Activated T-cell treated with anti-CD3 and anti-CD28 coated beads, Interleukin-2, amount 50 U/mL, for 24 hours (primary cell): ENCODE data around the gene MRO.
"Not testable (repeated sequence)": the region's sequence is repeated elsewhere in the genome, so short reads cannot be mapped to it uniquely, and the experiment has no call there.

ENCODE experiments used
- DNase-seq: peaks from one replicate; pipeline ENCODE4 v3.0.0-alpha.2; 2020
- H3K27ac Mint-ChIP-seq: 2 replicates; pipeline ENCODE4 v1.8.0; 2020; ENCODE audit warnings: mild to moderate bottlenecking, mixed read lengths
- H3K27me3 Mint-ChIP-seq: 2 replicates; pipeline ENCODE4 v1.8.0; 2020; ENCODE audit warnings: mixed read lengths
- H3K36me3 Mint-ChIP-seq: 2 replicates; pipeline ENCODE4 v1.8.0; 2020; ENCODE audit warnings: low read depth, mixed read lengths
- H3K4me1 Mint-ChIP-seq: 2 replicates; pipeline ENCODE4 v1.8.0; 2020; ENCODE audit warnings: low read depth, mixed read lengths
- H3K4me3 Mint-ChIP-seq: 2 replicates; pipeline ENCODE4 v1.8.0; 2020; ENCODE audit warnings: mild to moderate bottlenecking, moderate library complexity, mixed read lengths
- H3K9me3 Mint-ChIP-seq: 2 replicates; pipeline ENCODE4 v1.8.0; 2020; ENCODE audit warnings: mixed read lengths

Gene MRO

DNA sequence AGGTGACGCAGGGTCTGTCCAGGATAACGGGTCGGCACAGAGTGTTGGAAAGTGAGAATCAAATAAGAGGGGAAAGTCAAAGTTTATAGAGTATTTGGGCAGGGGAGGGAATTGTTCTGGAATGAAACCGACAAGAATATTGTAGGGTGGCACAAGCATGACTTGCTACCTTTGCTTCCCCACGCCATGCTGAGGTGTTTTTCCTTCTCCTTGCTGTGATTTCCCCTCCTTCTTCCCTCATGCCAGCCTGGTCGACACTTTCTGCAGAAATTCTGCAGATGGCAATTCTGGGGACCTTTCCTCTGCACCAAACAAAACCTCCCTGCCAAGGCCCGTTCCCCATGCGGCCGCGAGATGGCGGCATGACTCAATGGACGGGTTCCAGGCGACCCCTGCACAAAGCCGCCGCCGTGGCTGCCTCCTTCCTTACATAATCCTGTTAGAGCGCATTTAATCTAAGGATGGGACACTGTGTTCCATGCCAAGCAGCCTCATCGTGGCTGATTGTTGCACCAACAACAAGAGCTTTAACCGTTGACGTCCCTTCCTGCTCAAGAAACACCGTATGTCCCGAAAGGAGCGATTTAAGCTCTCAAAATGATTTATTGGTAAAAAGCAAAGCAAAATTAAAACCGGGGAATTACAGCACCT is at the start of gene MRO:
Gene MRO, minus strand, starts transcription at position 289 of the 651 bp plus-strand sequence. CDS start 10,616 bp downstream, outside the sequence.
- Mint-ChIP-seq H3K36me3 (no peaks in the 10 kb centered on the region), H3K4me3 (no peak within 1 kb of the TSS), H3K27me3 (peaks cover 20% of the 10 kb centered on the region), H3K4me1 (no peaks in the 10 kb centered on the region), H3K27ac (no peak within 1 kb of the TSS), H3K9me3 (no peaks in the 10 kb centered on the region)
- DNase-seq, result peak; percentile 86

DNA sequence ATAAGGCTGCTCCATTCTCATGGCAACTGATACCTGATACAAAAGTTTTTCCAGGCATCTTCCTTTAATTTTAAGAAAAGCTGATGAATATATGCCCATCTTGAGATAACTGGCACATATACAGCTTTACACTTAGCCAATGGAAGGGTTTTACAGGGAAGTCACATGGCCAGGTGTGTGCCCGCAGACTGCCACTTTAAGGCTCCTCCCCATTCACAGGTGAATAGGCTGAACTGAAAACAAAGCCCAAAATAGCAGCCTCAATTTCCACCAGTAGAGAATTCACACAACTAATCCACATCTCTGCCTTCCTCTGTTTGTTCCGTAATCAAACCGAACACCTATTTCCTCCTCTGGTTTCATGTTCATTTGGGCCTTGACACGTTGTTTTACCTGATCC is 49.3 kb upstream of the MRO start:
- Mint-ChIP-seq H3K27ac (no peak overlapping the region), H3K27me3 (no peaks in the 10 kb centered on the region), H3K9me3 (no peaks in the 10 kb centered on the region), H3K4me3 (no peak overlapping the region), H3K36me3 (no peaks in the 10 kb centered on the region), H3K4me1 (no peaks in the 10 kb centered on the region)
- DNase-seq, result no peak

- no peaks in the 10 kb centered on the region for H3K4me1 Mint-ChIP-seq
- H3K27ac Mint-ChIP-seq, result no peak overlapping the region
- H3K4me3 Mint-ChIP-seq, result no peak overlapping the region
- H3K36me3 Mint-ChIP-seq, result no peaks in the 10 kb centered on the region
- DNase-seq, result no peak
- peaks cover under 1% of the 10 kb centered on the region for H3K27me3 Mint-ChIP-seq
- no peaks in the 10 kb centered on the region for H3K9me3 Mint-ChIP-seq
These were observed 46.9 kb upstream of the MRO start for GRCh38 chr18:50866765-50867164.

GRCh38 chr18:50863840-50864375 is 44.1 kb upstream of the MRO start:
- Mint-ChIP-seq H3K27ac (no peak overlapping the region), H3K4me1 (no peaks in the 10 kb centered on the region), H3K4me3 (no peak overlapping the region), H3K27me3 (peaks cover 3% of the 10 kb centered on the region), H3K9me3 (no peaks in the 10 kb centered on the region), H3K36me3 (no peaks in the 10 kb centered on the region)
- DNase-seq, result no peak

DNA sequence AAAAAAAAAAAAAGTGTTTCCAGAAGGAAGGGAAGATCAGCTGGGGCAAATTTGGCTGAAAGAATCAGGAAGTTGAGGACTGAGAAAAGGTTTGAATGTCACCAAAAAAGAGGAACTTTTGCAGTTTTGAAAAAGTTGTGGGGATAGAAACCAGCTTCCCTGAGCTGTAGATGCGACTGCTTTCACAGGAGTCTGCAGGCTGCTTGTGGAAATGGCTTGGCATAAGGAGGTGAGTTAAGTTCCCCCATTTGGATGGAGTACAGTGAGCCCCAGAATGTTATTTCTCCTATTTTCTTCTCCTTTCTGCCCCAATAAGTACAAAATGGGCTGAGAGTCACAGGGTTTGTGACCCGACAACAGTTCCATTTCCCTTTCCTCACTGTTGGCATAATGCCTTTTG is 42.6 kb upstream of the MRO start:
- H3K4me1 Mint-ChIP-seq, result no peaks in the 10 kb centered on the region
- no peak overlapping the region for H3K27ac Mint-ChIP-seq
- H3K4me3 Mint-ChIP-seq, result no peak overlapping the region
- H3K27me3 Mint-ChIP-seq, result peaks cover 3% of the 10 kb centered on the region
- DNase-seq, result no peak
- no peaks in the 10 kb centered on the region for H3K36me3 Mint-ChIP-seq
- H3K9me3 Mint-ChIP-seq, result no peaks in the 10 kb centered on the region

GRCh38 chr18:50861617-50862016 is 41.8 kb upstream of the MRO start:
- Mint-ChIP-seq H3K4me3 (no peak overlapping the region), H3K27me3 (peaks cover 3% of the 10 kb centered on the region), H3K9me3 (no peaks in the 10 kb centered on the region), H3K36me3 (no peaks in the 10 kb centered on the region), H3K27ac (no peak overlapping the region), H3K4me1 (no peaks in the 10 kb centered on the region)
- DNase-seq, result no peak

DNA sequence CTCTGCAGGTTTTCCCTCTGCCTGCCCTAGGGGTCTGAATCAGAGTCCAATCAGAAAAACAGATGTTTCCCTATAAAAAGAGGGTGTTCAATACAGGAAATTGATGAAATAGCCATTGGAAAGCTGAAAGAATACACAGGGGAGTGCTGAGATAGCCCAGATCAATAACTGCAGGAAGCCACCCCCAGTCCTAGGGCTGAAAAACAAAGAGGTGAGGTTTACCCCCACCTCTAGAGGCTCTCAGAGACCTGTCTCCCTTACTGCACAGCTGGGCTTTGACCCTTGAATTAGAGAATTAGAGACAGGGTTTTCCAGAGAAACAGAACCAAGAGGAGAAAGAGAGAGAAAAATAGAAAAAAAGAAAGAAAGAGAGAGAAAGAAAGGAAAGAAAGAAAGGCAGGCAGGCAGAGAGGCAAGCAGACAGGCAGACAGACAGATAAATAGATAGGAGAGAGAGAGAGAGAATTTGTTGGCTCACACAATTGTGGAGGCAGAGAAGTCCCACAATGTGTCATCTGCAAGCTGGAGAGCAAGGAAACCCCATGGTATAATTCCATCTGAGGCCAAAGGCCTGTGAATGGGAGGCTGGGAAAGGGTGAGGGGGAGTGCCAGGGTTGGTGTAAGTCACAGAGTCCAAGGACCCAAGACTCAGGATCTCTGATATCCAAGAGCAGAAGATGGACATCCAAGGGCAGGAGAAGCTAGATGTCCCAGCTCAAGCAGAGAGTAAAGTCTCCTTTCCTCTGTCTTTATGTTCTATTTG is 40.2 kb upstream of the MRO start:
- no peaks in the 10 kb centered on the region for H3K9me3 Mint-ChIP-seq
- peaks cover 3% of the 10 kb centered on the region for H3K27me3 Mint-ChIP-seq
- H3K4me1 Mint-ChIP-seq, result no peaks in the 10 kb centered on the region
- DNase-seq, result no peak
- no peak overlapping the region for H3K27ac Mint-ChIP-seq
- H3K4me3 Mint-ChIP-seq, result no peak overlapping the region
- H3K36me3 Mint-ChIP-seq, result no peaks in the 10 kb centered on the region

DNA sequence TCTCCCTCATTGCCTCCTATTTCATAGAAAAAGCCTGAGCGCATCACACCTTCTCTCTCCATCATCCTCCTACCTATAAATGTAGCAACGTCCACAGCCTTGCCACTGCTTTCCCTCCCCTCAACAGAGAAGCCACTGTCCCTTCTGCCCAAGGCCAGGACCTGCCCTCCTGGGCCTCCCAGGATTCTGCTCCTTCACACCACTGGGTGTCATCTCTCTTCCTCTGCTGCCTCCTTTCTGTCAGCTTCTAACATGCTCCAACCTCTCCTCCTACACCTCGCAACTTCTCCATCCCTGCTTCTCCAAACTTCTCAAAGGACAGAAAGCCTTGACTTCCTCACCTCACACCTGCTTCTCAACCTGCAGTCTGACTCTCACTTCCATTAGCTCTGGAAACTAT is 37.9 kb upstream of the MRO start:
- Mint-ChIP-seq H3K27ac (no peak overlapping the region), H3K4me3 (no peak overlapping the region), H3K27me3 (peaks cover 12% of the 10 kb centered on the region), H3K9me3 (peaks cover 4% of the 10 kb centered on the region), H3K4me1 (no peaks in the 10 kb centered on the region), H3K36me3 (no peaks in the 10 kb centered on the region)
- DNase-seq, result no peak

DNA sequence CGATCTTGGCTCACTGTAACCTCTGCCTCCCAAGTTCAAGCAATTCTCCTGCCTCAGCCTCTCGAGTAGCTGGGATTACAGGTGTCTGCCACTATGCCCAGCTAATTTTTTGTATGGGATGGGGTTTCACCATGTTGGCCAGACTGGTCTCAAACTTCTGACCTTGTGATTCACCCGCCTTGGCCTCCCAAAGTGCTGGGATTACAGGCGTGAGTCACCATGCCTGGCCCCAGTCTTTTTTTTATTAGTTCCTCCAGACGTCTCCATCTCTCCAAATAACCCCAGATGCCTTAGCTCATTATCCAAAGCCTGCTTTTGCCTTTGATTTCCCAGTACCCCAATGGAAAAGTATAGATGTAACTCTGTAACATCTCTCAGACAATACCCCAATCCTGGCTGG is 37.4 kb upstream of the MRO start:
- H3K4me1 Mint-ChIP-seq, H3K9me3 Mint-ChIP-seq, H3K36me3 Mint-ChIP-seq, H3K27ac Mint-ChIP-seq, DNase-seq, H3K4me3 Mint-ChIP-seq: not testable (repeated sequence)
- H3K27me3 Mint-ChIP-seq, result peaks cover 12% of the 10 kb centered on the region

- H3K36me3 Mint-ChIP-seq, result no peaks in the 10 kb centered on the region
- no peaks in the 10 kb centered on the region for H3K4me1 Mint-ChIP-seq
- DNase-seq, result no peak
- peaks cover 4% of the 10 kb centered on the region for H3K9me3 Mint-ChIP-seq
- no peak overlapping the region for H3K4me3 Mint-ChIP-seq
- H3K27ac Mint-ChIP-seq, result no peak overlapping the region
- H3K27me3 Mint-ChIP-seq, result peaks cover 9% of the 10 kb centered on the region
These were observed 36.4 kb upstream of the MRO start for GRCh38 chr18:50855976-50856757.

GRCh38 chr18:50853863-50854271 is 34.1 kb upstream of the MRO start:
- Mint-ChIP-seq H3K27me3 (peaks cover 9% of the 10 kb centered on the region), H3K9me3 (peaks cover 4% of the 10 kb centered on the region), H3K4me3 (no peak overlapping the region), H3K36me3 (no peaks in the 10 kb centered on the region), H3K27ac (no peak overlapping the region), H3K4me1 (no peaks in the 10 kb centered on the region)
- DNase-seq, result no peak

DNA sequence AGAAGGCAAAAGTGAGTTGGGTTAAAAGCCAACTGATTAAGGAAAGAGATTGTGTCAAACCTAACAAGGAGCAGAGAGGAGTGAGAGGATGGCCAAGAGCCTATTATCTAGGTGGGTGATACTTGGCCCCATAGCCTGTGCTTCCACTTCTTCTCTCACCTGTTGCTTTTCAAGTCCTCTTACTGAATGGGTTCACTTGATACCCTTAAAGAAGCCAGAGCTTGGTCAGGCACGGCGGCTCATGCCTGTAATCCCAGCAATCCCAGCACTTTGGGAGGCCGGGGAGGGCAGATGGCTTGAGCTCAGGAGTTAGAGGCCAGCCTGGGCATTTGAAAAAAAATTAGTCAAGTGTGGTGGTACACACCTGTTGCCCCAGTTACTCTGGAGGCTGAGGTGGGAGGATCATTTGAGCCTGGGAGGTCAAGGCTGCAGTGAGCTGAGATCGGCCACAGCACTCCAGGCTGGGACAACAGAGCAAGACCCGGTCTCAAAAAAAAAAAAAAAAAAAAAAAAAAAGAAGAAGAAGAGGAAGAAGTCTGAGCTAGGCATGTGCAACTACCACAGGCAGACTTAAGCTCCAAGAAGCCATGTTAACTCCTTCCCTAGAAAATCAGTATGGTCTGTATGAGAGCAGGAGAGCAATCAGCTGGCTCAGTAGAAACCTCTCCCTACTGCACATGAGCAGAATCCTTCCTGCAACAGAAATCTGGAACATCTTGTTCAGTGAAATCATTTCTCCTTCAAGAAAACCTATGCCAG is 30.7 kb upstream of the MRO start:
- H3K27me3 Mint-ChIP-seq, result peaks cover 9% of the 10 kb centered on the region
- peaks cover 3% of the 10 kb centered on the region for H3K4me1 Mint-ChIP-seq
- H3K4me3 Mint-ChIP-seq, result no peak overlapping the region
- H3K9me3 Mint-ChIP-seq, result peaks cover 4% of the 10 kb centered on the region
- no peak for DNase-seq
- no peak overlapping the region for H3K27ac Mint-ChIP-seq
- H3K36me3 Mint-ChIP-seq, result no peaks in the 10 kb centered on the region

DNA sequence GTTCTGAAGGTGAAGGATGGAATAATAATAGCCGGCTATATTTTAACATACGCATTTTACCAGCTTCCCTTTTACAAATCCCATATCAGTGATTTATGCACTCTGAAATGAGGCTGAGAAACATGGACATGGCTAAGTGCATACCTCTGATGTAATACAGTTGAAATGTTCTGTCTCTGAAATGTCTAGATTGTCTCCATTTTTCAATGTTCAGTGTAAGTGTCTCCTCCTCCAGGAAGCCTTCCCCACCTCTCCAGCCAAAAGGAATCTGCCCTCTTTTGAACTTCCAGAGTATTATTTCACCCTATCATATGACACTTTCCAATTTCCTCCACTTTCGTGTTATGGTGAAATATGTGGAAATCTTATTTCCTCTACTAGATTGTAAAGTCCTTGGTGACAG is 29.6 kb upstream of the MRO start:
- DNase-seq, result no peak
- H3K36me3 Mint-ChIP-seq, result no peaks in the 10 kb centered on the region
- H3K9me3 Mint-ChIP-seq, result peaks cover 4% of the 10 kb centered on the region
- H3K27ac Mint-ChIP-seq, result no peak overlapping the region
- H3K27me3 Mint-ChIP-seq, result peaks cover 8% of the 10 kb centered on the region
- H3K4me1 Mint-ChIP-seq, result peaks cover 3% of the 10 kb centered on the region
- no peak overlapping the region for H3K4me3 Mint-ChIP-seq

DNA sequence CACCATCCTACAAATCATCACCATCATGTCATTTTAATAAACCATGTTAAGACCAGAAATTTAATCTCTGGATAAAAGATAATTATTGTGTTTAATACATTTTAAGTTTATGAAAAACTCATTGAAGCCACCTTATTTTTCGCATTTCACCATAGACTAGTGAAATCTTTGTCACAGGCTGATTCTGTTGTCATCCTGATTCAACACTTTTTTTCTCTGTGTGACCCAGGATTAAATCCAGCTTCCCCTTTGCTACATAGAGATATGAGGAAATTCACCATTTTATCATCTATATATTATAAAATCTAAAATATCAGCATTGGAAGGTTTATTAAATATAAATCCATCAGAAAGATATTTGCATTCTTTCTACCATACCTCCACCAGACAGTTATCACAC is 29.2 kb upstream of the MRO start:
- H3K4me1 Mint-ChIP-seq, result peaks cover 3% of the 10 kb centered on the region
- H3K27me3 Mint-ChIP-seq, result peaks cover 3% of the 10 kb centered on the region
- DNase-seq, result no peak
- H3K36me3 Mint-ChIP-seq, result no peaks in the 10 kb centered on the region
- H3K4me3 Mint-ChIP-seq, result no peak overlapping the region
- H3K27ac Mint-ChIP-seq, result no peak overlapping the region
- peaks cover 3% of the 10 kb centered on the region for H3K9me3 Mint-ChIP-seq
